H1 (cell line): Measurements from ENCODE around the gene FOXO4. TPM values are rescaled to one million over a fixed set of nuclear protein-coding genes. Genes with fewer than 3 reads are reported as not detected.

Experiments
- ASH2L ChIP-seq: fragments of 200-600, 300-600 bp; sonication (generic); IDR thresholded peaks from one replicate; pipeline ENCODE4 v1.7.1; 2017; ENCODE audit warnings: low read length
- CHD1 ChIP-seq: IDR thresholded peaks from 2 replicates; pipeline ENCODE4 v1.6.1; 2012; ENCODE audit warnings: low read depth, low read length, improper control_type of control experiment
- CREB1 ChIP-seq: IDR thresholded peaks from 2 replicates; pipeline ENCODE4 v1.6.1; 2012; ENCODE audit warnings: inconsistent platforms
- CTCF ChIP-seq, 3 experiments: IDR thresholded peaks; 1 replicate in 2 of 3; 2 replicates in 1 of 3; pipeline versions ENCODE4 v1.5.1 to v1.6.1; 2011; ENCODE audit warnings: low read length in 3 of 3, mild to moderate bottlenecking in 3 of 3, inconsistent platforms in 2 of 3, low read depth in 1 of 3, moderate library complexity in 1 of 3; ENCODE audit not compliant: insufficient read depth in 1 of 3; ENCODE audit errors: control extremely low read depth in 1 of 3
- EP300 ChIP-seq, 2 experiments: IDR thresholded peaks; 1 replicate in 1 of 2; 2 replicates in 1 of 2; pipeline ENCODE4 v1.6.1; 2011 to 2012; ENCODE audit warnings: low read depth in 2 of 2, low read length in 2 of 2, mild to moderate bottlenecking in 2 of 2, borderline replicate concordance in 1 of 2, inconsistent platforms in 1 of 2, moderate library complexity in 1 of 2
- HDAC2 ChIP-seq, 2 experiments: fragments of 300-600 bp in 1 of 2; sonication (generic) in 1 of 2; IDR thresholded peaks; 2 replicates each; pipeline ENCODE4 v1.6.1; 2011 to 2012; ENCODE audit warnings: low read depth in 2 of 2, low read length in 2 of 2, mild to moderate bottlenecking in 2 of 2, moderate library complexity in 2 of 2, borderline replicate concordance in 1 of 2, inconsistent platforms in 1 of 2
- HDAC6 ChIP-seq: IDR thresholded peaks from one replicate; pipeline ENCODE4 v1.7.1; 2012; ENCODE audit warnings: low read depth, mild to moderate bottlenecking, inconsistent platforms, low read length, moderate library complexity
- JUN ChIP-seq: IDR thresholded peaks from 2 replicates; pipeline ENCODE4 v1.6.1; 2011; ENCODE audit warnings: low read depth, mild to moderate bottlenecking, improper control_type of control experiment, low read length
- KDM4A ChIP-seq: IDR thresholded peaks from one replicate; pipeline ENCODE4 v1.7.1; 2012; ENCODE audit warnings: low read depth, mild to moderate bottlenecking, moderate library complexity, low read length, inconsistent platforms; ENCODE audit not compliant: severe bottlenecking
- NANOG ChIP-seq: IDR thresholded peaks from 2 replicates; pipeline ENCODE4 v1.6.1; 2011; ENCODE audit warnings: low read length, low read depth, mild to moderate bottlenecking, inconsistent platforms; ENCODE audit not compliant: insufficient read depth, poor library complexity, severe bottlenecking
- NRF1 ChIP-seq: IDR thresholded peaks from 2 replicates; pipeline ENCODE4 v1.6.1; 2011; ENCODE audit warnings: mild to moderate bottlenecking, low read depth, low read length, improper control_type of control experiment
- RBBP5 ChIP-seq: IDR thresholded peaks from 2 replicates; pipeline ENCODE4 v1.7.1; 2012; ENCODE audit warnings: low read depth, mild to moderate bottlenecking, inconsistent platforms, low read length, moderate library complexity, borderline replicate concordance
- RFX5 ChIP-seq: IDR thresholded peaks from 2 replicates; pipeline ENCODE4 v1.6.1; 2011; ENCODE audit warnings: low read depth, low read length, improper control_type of control experiment, borderline replicate concordance
- RXRA ChIP-seq: IDR thresholded peaks from 2 replicates; pipeline ENCODE4 v1.6.1; 2011; ENCODE audit warnings: low read depth, mild to moderate bottlenecking, low read length, moderate library complexity; ENCODE audit not compliant: insufficient read depth
- SIN3A ChIP-seq, 2 experiments: IDR thresholded peaks in 1 of 2; conservative IDR thresholded peaks in 1 of 2; 2 replicates each; pipeline ENCODE4 v1.6.1; 2011 to 2012; ENCODE audit warnings: low read length in 2 of 2, improper control_type of control experiment in 1 of 2, low read depth in 1 of 2, mild to moderate bottlenecking in 1 of 2
- SP1 ChIP-seq: IDR thresholded peaks from 2 replicates; pipeline ENCODE4 v1.6.1; 2011; ENCODE audit warnings: low read depth, low read length
- SP2 ChIP-seq: IDR thresholded peaks from 2 replicates; pipeline ENCODE4 v1.6.1; 2012; ENCODE audit warnings: mild to moderate bottlenecking, low read length, inconsistent platforms
- TAF1 ChIP-seq: IDR thresholded peaks from 2 replicates; pipeline ENCODE4 v1.6.1; 2011; ENCODE audit warnings: mild to moderate bottlenecking, low read depth, low read length
- TBP ChIP-seq: IDR thresholded peaks from 2 replicates; pipeline ENCODE4 v1.6.1; 2011; ENCODE audit warnings: low read depth, low read length, improper control_type of control experiment
- TCF12 ChIP-seq: IDR thresholded peaks from 2 replicates; pipeline ENCODE4 v1.6.1; 2011; ENCODE audit warnings: low read depth, mild to moderate bottlenecking, low read length
- YY1 ChIP-seq: IDR thresholded peaks from 2 replicates; pipeline ENCODE4 v1.6.1; 2011; ENCODE audit warnings: low read depth, mild to moderate bottlenecking, low read length
- polyA plus RNA-seq, 7 experiments: library from polyadenylated mRNA; depleted of rRNA in 3 of 7; stranded (reverse) in 5 of 7; unstranded in 2 of 7; fragments of >200 nt in 5 of 7; fragments of 200-250 nt in 2 of 7; gene quantifications; 1 replicate in 5 of 7; 2 replicates in 1 of 7; 4 replicates in 1 of 7; pipeline versions ENCODE4 v1.2.1 to v1.2.3, GENCODE V29; 2011 to 2013; ENCODE audit warnings: missing spikeins in 2 of 7, mixed read lengths in 2 of 7
- total RNA-seq: library from RNA; stranded (reverse); fragmentation: NEBNext Ultra II Directional; extraction: Animal tissue kit (Norgen Biotek cat#: 25700); gene quantifications from 2 replicates; pipeline ENCODE4 v1.2.1, GENCODE V29; 2021

Gene FOXO4
- total and polyA plus RNA-seq, 2 of the 8 experiments (the other 6 are each of a cell fraction or from before 2014, with no cell fraction given): 12.3 to 57.4 TPM

GRCh38 chrX:71118032-71118984 lies 22.7 kb downstream of the FOXO4 start, which contains the start of gene MED12 (continued):
- TF ChIP-seq SP1 (no peak), EP300 (IDR thresholded peaks at IDR 0.05; ENCODE audit: borderline replicate concordance in 1 of 2, low read depth in 2 of 2, low read length in 2 of 2) (no peak), TAF1 (peak; percentile 47; the same call in 1 of the 2 replicates), YY1 (peak; percentile 86), CTCF (IDR thresholded peaks at IDR 0.05; ENCODE audit: control extremely low read depth in 1 of 3, insufficient read depth in 1 of 3, low read depth in 1 of 3, low read length in 3 of 3) (no peak), KDM4A (no peak), NRF1 (no peak), ASH2L (peak; percentile 80), NANOG (peak; percentile 71), RBBP5 (no peak), SP2 (no peak), CHD1 (no peak), JUN (no peak), SIN3A (conservative IDR thresholded peaks at IDR 0.05 in 1 of 2, IDR thresholded peaks at IDR 0.05 in 1 of 2; ENCODE audit: low read depth in 1 of 2, low read length in 2 of 2) (peak in 1 of 2 experiments; percentile 46; a peak in 1 of 4 replicates), HDAC2 (IDR thresholded peaks at IDR 0.05; ENCODE audit: borderline replicate concordance in 1 of 2, low read depth in 2 of 2, low read length in 2 of 2) (no peak), RXRA (no peak), RFX5 (no peak), HDAC6 (no peak), CREB1 (no peak), TCF12 (no peak), TBP (no peak)
